ENCODE results near the gene PIP5KL1.

Gene PIP5KL1

DNA sequence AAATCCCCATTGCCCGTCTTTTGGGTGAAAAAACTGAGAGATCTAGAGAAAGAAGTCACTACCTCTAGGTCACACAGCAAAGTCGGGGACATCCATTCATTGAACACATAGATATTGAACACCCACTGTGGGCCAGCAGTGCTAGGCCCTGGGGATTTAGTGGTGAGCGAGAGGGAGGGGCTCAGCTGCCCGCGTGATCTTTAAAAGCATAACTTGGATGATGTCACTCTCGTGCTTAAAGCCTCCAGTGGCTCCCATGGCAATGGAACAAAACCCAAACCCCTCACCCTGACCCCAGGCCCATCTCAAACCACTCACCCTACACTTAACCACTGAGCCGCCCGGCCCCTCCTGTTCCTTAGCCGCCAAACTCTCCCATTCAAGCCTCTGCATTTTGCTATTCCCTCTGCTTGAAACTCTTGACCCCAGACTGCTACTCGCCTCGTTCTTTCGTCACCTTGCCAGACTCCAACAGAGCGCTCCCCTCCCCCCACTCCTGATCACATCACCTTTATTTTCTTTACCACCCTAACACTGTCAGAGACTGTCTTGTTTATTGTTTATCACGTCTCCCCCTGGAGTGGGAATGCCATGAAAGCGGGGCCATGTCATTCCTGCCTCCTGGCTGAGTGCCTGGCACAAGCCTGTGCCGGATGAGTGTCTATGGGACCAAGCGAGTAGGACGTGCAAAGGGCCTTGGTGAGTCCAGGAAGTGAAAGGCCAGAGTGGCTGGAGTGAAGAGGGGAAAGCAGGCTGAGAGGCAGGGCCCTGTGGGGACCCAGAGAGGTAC lies 710 bp upstream of the PIP5KL1 start:
- no peak for DNase-seq
- Mint-ChIP-seq H3K4me1 (peaks cover 86% of the 10 kb centered on the region), H3K27me3 (peaks cover 20% of the 10 kb centered on the region), H3K9me3 (no peaks in the 10 kb centered on the region), H3K4me3 (peak overlapping the region; percentile 71 to 79), H3K27ac (peak overlapping the region in 1 of 2 donors; percentile 71)
- ATAC-seq: peak; percentile 27

DNA sequence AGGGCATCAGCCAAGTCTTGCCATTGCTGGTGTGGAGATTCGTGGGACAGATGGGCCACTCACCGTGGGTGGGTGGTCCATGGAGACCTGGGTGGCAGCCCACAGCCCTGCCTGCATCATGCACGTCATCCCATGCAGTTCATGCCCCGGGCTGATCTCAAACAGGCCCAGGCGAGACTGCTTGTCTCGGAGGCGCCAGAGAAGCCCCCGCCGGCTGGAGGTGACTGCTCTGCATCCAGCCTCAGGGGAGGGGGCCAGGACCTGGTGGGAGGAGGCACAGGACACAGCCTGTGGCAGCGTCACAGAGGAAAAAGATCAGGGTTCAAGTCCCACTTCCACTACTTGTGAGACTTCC lies 975 bp downstream of the PIP5KL1 start:
- Mint-ChIP-seq H3K4me3 (peak overlapping the region; percentile 51 to 79), H3K27ac (no peak overlapping the region), H3K9me3 (no peaks in the 10 kb centered on the region), H3K27me3 (peaks cover 33% of the 10 kb centered on the region), H3K4me1 (peaks cover 74% of the 10 kb centered on the region)
- DNase-seq: no peak
- ATAC-seq: no peak

- H3K27ac Mint-ChIP-seq: no peak overlapping the region
- no peak for DNase-seq
- no peaks in the 10 kb centered on the region for H3K9me3 Mint-ChIP-seq
- peaks cover 36% of the 10 kb centered on the region for H3K27me3 Mint-ChIP-seq
- peaks cover 67% of the 10 kb centered on the region for H3K4me1 Mint-ChIP-seq
- peak overlapping the region; percentile 4 to 87 for H3K4me3 Mint-ChIP-seq
- no peak for ATAC-seq
Measured at GRCh38 chr9:127928676-127929624, 1.6 kb downstream of the PIP5KL1 start.

GRCh38 chr9:127927988-127928675 lies 2.4 kb downstream of the PIP5KL1 start:
- H3K27me3 Mint-ChIP-seq: peaks cover 36% of the 10 kb centered on the region
- peak overlapping the region; percentile 29 to 87 for H3K4me3 Mint-ChIP-seq
- no peak for ATAC-seq
- no peaks in the 10 kb centered on the region for H3K9me3 Mint-ChIP-seq
- peaks cover 59% of the 10 kb centered on the region for H3K4me1 Mint-ChIP-seq
- H3K27ac Mint-ChIP-seq: no peak overlapping the region
- no peak for DNase-seq

- H3K9me3 Mint-ChIP-seq: no peaks in the 10 kb centered on the region
- peaks cover 55% of the 10 kb centered on the region for H3K4me1 Mint-ChIP-seq
- peak overlapping the region; percentile 84 to 87 for H3K4me3 Mint-ChIP-seq
- no peak overlapping the region for H3K27ac Mint-ChIP-seq
- ATAC-seq: peak; percentile 63
- DNase-seq: peak; percentile 39 to 49
- H3K27me3 Mint-ChIP-seq: peaks cover 36% of the 10 kb centered on the region
Measured at GRCh38 chr9:127927201-127927987, 3.2 kb downstream of the PIP5KL1 start.

GRCh38 chr9:127926906-127927200 lies 3.7 kb downstream of the PIP5KL1 start:
- peaks cover 59% of the 10 kb centered on the region for H3K4me1 Mint-ChIP-seq
- DNase-seq (no peak), ATAC-seq (peak; percentile 18)

DNA sequence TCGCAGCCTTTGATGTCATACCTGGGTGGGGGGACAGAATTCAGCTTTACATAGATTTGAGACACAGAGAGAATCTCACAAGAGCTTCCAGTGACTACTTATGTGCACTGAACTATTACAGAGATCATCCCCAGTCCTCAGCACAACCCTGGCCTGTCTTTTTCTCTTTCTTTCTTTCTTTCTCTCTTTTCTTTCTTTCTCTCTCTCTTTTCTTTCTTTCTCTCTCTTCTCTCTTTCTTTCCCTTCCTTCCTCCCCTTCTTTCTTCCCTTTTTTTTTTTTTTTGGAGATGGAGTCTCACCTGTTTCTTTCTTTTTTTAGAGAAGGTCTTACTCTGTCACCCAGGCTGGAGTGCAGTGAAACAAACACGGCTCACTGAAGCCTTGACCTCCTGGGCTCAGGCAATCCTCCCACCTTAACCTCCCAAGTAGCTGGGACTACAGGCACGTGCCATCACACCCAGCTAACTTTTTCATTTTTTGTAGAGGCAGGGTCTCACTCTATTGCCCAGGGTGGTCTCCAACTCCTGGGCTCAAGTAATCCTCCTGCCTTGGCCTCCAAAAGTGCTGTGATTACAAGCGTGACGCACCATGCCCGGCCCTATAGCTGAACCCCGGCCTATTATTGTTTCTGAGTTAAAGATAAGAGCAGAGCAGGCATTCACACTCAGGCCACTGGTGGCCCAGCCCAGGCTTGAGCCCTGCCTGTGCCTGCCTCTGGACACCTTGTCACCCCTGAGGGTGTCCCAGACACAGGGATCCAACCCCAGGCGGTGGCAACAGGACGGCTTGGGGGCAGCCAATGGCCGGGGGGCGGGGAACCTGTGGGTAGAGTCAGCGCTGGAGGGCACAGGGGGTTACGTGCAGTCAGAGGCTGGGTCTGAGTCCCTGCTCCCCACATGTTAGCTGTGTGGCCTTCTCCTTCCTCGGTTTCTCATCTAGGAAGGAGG lies 4.3 kb downstream of the PIP5KL1 start:
- DNase-seq (no peak), ATAC-seq (no peak)
- Mint-ChIP-seq H3K27ac (peak overlapping the region in 1 of 2 donors; percentile 5), H3K4me1 (peaks cover 59% of the 10 kb centered on the region), H3K9me3 (no peaks in the 10 kb centered on the region), H3K4me3 (peak overlapping the region; percentile 84 to 87), H3K27me3 (peaks cover 44% of the 10 kb centered on the region)

More at GRCh38 chr9:127926906-127927200, 3.7 kb downstream of the PIP5KL1 start:
- peak overlapping the region; percentile 84 to 87 for H3K4me3 Mint-ChIP-seq
- no peak overlapping the region for H3K27ac Mint-ChIP-seq
- peaks cover 40% of the 10 kb centered on the region for H3K27me3 Mint-ChIP-seq
- H3K9me3 Mint-ChIP-seq: no peaks in the 10 kb centered on the region

GRCh38 chr9:127924736-127925444 lies 5.7 kb downstream of the PIP5KL1 start:
- H3K4me1 Mint-ChIP-seq: peaks cover 60% of the 10 kb centered on the region
- no peaks in the 10 kb centered on the region for H3K9me3 Mint-ChIP-seq
- DNase-seq (no peak), ATAC-seq (no peak)
- H3K4me3 Mint-ChIP-seq: no peak overlapping the region
- peaks cover 44% of the 10 kb centered on the region for H3K27me3 Mint-ChIP-seq
- H3K27ac Mint-ChIP-seq: no peak overlapping the region

GRCh38 chr9:127923771-127924170 lies 6.8 kb downstream of the PIP5KL1 start:
- Mint-ChIP-seq H3K4me3 (no peak overlapping the region), H3K27me3 (peaks cover 33% of the 10 kb centered on the region), H3K4me1 (peaks cover 58% of the 10 kb centered on the region), H3K27ac (no peak overlapping the region), H3K9me3 (no peaks in the 10 kb centered on the region)
- DNase-seq (no peak), ATAC-seq (no peak)

GRCh38 chr9:127923046-127923445 lies 7.5 kb downstream of the PIP5KL1 start:
- Mint-ChIP-seq H3K4me1 (peaks cover 58% of the 10 kb centered on the region), H3K4me3 (no peak overlapping the region), H3K27me3 (peaks cover 26% of the 10 kb centered on the region), H3K27ac (no peak overlapping the region), H3K9me3 (no peaks in the 10 kb centered on the region)
- no peak for ATAC-seq
- no peak for DNase-seq

DNA sequence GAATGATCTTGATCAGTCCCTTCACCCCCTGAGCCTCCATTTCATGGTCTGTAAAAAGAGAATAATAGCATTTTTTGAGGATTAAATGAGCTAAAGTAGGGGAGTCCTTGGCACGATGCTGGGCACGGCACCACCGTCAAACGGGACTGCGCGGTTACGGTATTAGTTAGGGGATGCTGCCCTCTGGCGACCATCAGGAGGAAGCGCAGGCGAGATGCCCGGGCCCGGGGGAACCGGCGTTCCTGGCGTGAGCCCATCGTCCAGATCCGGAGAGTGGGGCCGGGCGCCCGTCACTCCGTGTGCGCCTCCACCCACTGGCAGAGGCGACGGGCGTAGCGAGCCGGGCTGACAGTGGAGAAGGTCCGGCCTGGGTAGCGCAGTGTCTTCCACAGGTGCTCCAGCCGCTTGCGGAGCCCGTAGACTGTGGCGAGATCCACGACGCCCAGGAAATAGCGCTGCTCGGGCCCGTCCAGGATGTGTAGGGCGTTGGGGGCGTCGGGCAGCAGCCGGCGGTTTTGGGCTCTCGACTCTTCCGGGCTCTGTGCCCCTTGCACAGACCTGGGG lies 8.9 kb downstream of the PIP5KL1 start:
- Mint-ChIP-seq H3K27ac (peak overlapping the region in 1 of 2 donors; percentile 89), H3K4me3 (peak overlapping the region; percentile 73 to 80), H3K27me3 (peaks cover 26% of the 10 kb centered on the region), H3K4me1 (peaks cover 59% of the 10 kb centered on the region), H3K9me3 (no peaks in the 10 kb centered on the region)
- ATAC-seq (peak; percentile 65), DNase-seq (peak; percentile 79 to 81)

GRCh38 chr9:127920794-127921193 lies 9.8 kb downstream of the PIP5KL1 start:
- ATAC-seq: no peak
- Mint-ChIP-seq H3K4me1 (peaks cover 55% of the 10 kb centered on the region), H3K4me3 (no peak overlapping the region), H3K27ac (no peak overlapping the region), H3K9me3 (no peaks in the 10 kb centered on the region), H3K27me3 (peaks cover 19% of the 10 kb centered on the region)
- no peak for DNase-seq

GRCh38 chr9:127919253-127919815 lies 11.2 kb downstream of the PIP5KL1 start:
- Mint-ChIP-seq H3K27ac (no peak overlapping the region), H3K4me3 (no peak overlapping the region), H3K9me3 (no peaks in the 10 kb centered on the region), H3K4me1 (peaks cover 69% of the 10 kb centered on the region), H3K27me3 (peaks cover 8% of the 10 kb centered on the region)
- DNase-seq (no peak), ATAC-seq (no peak)

All from stimulated activated naive CD8-positive, alpha-beta T cell treated with anti-CD3 and anti-CD28 coated beads, Interleukin-15, amount 100 ng/mL, for 72 hours (primary cell).